A549 (cell line): Measurements from ENCODE around the gene FREY1.

Experiments used
- ESRRA ChIP-seq: fragments of 150-350 bp; IDR thresholded peaks from 2 replicates; pipeline ENCODE4 v1.6.1; 2014; ENCODE audit warnings: mild to moderate bottlenecking, low read length, borderline replicate concordance
- PHF8 ChIP-seq: fragments of 200-600 bp; sonication (generic); IDR thresholded peaks from 2 replicates; pipeline ENCODE4 v1.6.1; 2016; ENCODE audit warnings: low read depth, mild to moderate bottlenecking, antibody characterized with exemption, moderate library complexity, borderline replicate concordance
- POLR2A ChIP-seq: IDR thresholded peaks from 2 replicates; pipeline ENCODE4 v1.6.1; 2012; ENCODE audit warnings: mild to moderate bottlenecking, low read length
- ZFP36 ChIP-seq: fragments of 450-650 bp; IDR thresholded peaks from 2 replicates; pipeline ENCODE4 v1.6.1; 2014; ENCODE audit warnings: borderline replicate concordance; ENCODE audit not compliant: partially characterized antibody
- TF ChIP-seq, protein P1 (sequence below): fragments of >200 bp; sonication (Bioruptor Twin); formaldehyde crosslinking; IDR thresholded peaks from 3 replicates; pipeline ENCODE4 v1.6.1; 2016
- TF ChIP-seq, protein P2 (sequence below): fragments of >200 bp; sonication (Bioruptor Twin); formaldehyde crosslinking; IDR thresholded peaks from 3 replicates; pipeline ENCODE4 v1.5.1; 2016

DNA sequence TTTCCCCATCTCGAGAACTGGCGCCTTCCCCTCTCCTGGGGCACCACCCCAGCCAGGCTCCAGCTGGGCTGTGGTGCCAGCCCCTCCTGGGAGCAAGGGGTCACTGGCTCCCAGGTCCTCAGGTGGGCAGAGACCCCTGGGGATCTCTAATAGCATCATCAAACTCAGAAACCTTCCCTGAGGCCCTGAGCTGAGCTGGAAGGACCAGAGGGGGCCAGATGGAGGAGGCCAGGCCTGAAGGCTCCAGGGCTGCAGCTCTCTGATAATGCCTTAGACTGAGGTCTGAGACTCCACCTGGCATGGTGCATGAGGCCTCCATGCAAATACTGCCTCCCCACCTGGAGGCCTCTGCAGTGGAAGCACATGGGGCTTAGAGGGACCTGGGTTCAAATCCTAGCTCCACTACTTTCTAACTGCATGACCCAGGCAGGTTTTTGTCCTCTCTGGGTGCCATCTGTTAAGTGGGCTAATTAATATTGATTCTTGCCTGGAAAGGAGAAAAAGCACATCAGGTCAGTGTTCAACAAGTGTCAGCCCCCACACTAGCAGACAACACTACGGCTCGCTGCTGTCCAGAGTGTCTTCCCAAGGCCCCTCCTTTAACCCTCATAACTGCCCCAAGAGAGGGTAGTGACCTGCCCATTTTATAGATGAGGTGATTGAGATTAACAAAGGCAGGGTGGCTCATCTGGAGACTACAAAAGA lies 20.1 kb downstream of the FREY1 start:
- TF ChIP-seq, protein P1, sequence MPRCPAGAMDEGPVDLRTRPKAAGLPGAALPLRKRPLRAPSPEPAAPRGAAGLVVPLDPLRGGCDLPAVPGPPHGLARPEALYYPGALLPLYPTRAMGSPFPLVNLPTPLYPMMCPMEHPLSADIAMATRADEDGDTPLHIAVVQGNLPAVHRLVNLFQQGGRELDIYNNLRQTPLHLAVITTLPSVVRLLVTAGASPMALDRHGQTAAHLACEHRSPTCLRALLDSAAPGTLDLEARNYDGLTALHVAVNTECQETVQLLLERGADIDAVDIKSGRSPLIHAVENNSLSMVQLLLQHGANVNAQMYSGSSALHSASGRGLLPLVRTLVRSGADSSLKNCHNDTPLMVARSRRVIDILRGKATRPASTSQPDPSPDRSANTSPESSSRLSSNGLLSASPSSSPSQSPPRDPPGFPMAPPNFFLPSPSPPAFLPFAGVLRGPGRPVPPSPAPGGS, result no peak
- no peak for TF ChIP-seq ZFP36
- TF ChIP-seq, protein P2, sequence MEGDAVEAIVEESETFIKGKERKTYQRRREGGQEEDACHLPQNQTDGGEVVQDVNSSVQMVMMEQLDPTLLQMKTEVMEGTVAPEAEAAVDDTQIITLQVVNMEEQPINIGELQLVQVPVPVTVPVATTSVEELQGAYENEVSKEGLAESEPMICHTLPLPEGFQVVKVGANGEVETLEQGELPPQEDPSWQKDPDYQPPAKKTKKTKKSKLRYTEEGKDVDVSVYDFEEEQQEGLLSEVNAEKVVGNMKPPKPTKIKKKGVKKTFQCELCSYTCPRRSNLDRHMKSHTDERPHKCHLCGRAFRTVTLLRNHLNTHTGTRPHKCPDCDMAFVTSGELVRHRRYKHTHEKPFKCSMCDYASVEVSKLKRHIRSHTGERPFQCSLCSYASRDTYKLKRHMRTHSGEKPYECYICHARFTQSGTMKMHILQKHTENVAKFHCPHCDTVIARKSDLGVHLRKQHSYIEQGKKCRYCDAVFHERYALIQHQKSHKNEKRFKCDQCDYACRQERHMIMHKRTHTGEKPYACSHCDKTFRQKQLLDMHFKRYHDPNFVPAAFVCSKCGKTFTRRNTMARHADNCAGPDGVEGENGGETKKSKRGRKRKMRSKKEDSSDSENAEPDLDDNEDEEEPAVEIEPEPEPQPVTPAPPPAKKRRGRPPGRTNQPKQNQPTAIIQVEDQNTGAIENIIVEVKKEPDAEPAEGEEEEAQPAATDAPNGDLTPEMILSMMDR, result no peak
- TF ChIP-seq ESRRA, result no peak
- no peak for TF ChIP-seq POLR2A
- no peak for TF ChIP-seq PHF8
